Endothelial cell of coronary artery (primary cell): ENCODE measurements around the gene C1QB. TPM values are rescaled to one million over a fixed set of nuclear protein-coding genes. Genes with fewer than 3 reads are reported as not detected.

Experiments used
- total RNA-seq: library from RNA; depleted of rRNA; stranded (reverse); fragments of >200 nt; gene quantifications from 2 replicates; pipeline ENCODE4 v1.2.3, GENCODE V29; 2014

The C1QB gene
- not detected in 2 replicates for total RNA-seq

GRCh38 chr1:22652881-22653316 lies at the start of gene C1QB:
TSS of gene C1QB (plus strand) at chr1:22653236. CDS start at chr1:22659463, 6,227 bp downstream.

GRCh38 chr1:22636353-22636752 lies 16.7 kb upstream of the C1QB start, which contains the start of gene C1QA:
TSS of gene C1QA (plus strand) at chr1:22636628. CDS start at chr1:22637617, 989 bp downstream.

GRCh38 chr1:22643381-22643780 lies 9.7 kb upstream of the C1QB start, which contains the start of gene C1QC:
TSS of gene C1QC (plus strand) at chr1:22643633. CDS start at chr1:22644024, 391 bp downstream.

GRCh38 chr1:22710701-22711049 lies 57.6 kb downstream of the C1QB start, which contains the start of gene EPHB2:
TSS of gene EPHB2 (plus strand) at chr1:22710839. CDS start at chr1:22710983, 144 bp downstream.

Other genes starting within 250 kb of the C1QB start
- 9.1 and 9.8 TPM in 2 replicates for gene ZBTB40, start 201.4 kb upstream of the C1QB start, total RNA-seq
- gene EPHA8, start 89.7 kb upstream of the C1QB start, total RNA-seq: not detected in 2 replicates
- not detected in 2 replicates for gene C1QA, start 16.6 kb upstream of the C1QB start, total RNA-seq
- not detected in 2 replicates for gene C1QC, start 9.6 kb upstream of the C1QB start, total RNA-seq
- gene EPHB2, start 57.6 kb downstream of the C1QB start, total RNA-seq: 50.7 and 58.5 TPM in 2 replicates